ENCODE measurements around the gene TSNAX.
"Not testable (repeated sequence)": the region's sequence is repeated elsewhere in the genome, so short reads cannot be mapped to it uniquely, and the experiment has no call there.

TSNAX gene, protein sequence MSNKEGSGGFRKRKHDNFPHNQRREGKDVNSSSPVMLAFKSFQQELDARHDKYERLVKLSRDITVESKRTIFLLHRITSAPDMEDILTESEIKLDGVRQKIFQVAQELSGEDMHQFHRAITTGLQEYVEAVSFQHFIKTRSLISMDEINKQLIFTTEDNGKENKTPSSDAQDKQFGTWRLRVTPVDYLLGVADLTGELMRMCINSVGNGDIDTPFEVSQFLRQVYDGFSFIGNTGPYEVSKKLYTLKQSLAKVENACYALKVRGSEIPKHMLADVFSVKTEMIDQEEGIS

DNA sequence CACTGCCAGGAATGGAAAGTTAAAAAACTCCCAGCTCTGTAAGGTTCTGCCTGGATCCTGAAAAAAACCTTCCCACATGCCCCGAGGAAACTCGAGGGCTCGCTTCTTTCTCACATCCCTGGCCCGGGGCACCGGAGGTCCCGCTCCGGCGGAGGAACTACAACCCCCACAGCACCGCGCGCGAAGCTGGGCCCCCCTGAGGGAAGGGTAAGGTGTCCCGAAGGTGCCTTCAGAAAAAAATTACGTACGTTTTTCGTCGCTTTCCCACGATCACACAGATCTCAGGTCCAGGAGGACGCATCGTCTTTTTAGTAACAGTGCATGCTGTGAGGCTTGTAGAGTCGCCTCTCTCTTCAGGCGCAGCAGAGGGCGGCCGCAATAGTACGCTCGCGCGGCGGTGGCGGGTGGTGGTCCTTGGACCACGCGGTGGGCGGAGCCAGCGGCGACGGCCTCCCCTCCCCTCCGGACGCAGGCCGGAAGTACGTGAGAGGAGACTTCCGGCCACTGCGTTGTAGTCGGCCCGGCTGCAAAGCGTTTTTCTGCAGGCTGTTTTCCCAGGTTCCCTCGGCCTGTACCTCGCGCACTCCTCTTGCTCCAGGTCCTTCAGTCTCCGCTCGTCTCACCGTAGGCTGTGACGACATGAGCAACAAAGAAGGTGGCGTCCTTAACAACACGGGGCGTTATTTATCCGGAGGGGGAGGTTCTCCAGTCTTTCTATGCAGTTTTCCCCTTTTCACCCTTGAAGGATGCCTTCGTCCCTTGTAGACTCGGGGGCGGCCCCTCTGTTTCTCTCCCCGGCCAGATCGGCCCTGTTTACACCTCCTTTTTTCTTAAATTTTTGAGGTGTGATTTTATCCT is at the start of gene TSNAX:
TSS of gene TSNAX (plus strand) at position 498 of the 858 bp plus-strand sequence. CDS start at position 640, 142 bp downstream.
- peak; percentile 95 for DNase-seq

- DNase-seq, result no peak
Observed at GRCh38 chr1:231478811-231479210, 49.7 kb upstream of the TSNAX start.

DNA sequence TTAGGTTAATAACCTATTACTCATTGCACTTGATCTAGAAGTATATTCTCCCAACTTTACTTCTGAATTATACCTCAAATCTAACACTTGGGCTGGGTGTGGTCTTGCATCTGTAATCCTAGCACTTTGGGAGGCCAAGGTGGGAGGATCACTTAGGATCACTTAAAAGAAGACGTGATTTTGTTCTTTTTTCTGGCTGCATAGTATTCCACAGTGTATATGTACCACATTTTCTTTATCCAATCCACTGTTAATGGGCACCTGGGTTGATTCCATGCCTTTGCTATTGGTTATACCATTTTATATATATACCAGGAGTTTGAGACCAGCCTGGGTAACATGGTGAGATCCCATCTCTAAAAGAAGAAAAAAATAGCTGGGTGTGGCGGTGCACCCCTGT is 48.5 kb upstream of the TSNAX start:
- DNase-seq, result no peak

DNA sequence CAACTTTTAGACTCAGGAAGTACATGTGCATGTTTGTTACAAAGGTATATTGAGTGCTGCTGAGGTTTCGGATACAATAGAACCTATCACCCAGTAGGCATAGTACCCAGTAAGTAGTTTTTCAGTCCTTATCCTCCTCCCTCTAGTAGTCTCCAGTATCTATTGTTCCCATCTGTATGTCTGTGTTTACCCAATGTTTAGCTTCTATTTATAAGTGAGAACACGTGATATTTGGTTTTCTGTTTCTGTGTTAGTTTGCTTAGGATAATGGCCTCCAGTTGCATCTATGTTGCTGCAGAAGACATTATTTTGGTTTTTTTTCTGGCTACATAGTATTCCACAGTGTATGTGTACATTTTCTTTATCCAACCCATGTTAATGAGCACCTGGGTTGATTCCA is 47.2 kb upstream of the TSNAX start:
- no peak for DNase-seq

- DNase-seq, result no peak
Observed at GRCh38 chr1:231485029-231485784, 43.3 kb upstream of the TSNAX start.

- DNase-seq, result no peak
Observed at GRCh38 chr1:231487019-231487418, 41.5 kb upstream of the TSNAX start.

- DNase-seq, result no peak
Observed at GRCh38 chr1:231487910-231488309, 40.6 kb upstream of the TSNAX start.

DNA sequence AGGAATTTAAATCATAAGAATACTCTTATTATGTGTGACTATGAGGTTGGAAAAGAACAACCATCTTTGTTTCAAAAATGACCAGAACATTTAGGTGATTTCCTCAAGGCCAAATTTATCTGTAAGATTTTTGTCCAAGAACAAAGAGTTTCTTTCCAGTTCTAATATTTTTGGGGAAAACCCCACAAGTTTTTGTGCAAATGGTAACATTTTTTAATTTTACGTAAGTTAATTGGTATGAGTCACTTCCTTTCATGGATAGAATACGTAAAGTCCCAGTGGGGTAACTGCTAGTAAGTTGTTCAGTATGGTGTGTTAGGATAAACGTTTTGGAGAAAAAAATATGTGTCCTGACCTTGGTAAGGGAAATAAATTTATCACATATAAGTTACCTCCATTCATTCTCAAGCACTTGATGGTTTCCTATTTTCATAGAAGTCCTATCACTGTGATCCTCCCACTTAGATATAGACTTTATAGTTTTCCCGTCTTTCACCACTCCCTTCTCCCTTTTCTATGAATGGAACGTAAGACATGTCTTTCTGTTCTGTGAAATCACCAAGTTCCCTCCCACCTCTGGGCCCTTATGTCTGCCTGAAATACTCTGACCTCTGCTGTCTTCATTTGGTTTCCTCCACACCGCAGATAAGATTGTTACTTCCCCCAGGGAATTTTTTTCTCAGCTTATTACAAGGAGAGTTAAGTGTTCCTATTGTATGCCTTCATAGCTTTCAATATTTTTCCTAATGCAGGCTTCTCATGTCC is 34.9 kb upstream of the TSNAX start:
- DNase-seq, result no peak

DNA sequence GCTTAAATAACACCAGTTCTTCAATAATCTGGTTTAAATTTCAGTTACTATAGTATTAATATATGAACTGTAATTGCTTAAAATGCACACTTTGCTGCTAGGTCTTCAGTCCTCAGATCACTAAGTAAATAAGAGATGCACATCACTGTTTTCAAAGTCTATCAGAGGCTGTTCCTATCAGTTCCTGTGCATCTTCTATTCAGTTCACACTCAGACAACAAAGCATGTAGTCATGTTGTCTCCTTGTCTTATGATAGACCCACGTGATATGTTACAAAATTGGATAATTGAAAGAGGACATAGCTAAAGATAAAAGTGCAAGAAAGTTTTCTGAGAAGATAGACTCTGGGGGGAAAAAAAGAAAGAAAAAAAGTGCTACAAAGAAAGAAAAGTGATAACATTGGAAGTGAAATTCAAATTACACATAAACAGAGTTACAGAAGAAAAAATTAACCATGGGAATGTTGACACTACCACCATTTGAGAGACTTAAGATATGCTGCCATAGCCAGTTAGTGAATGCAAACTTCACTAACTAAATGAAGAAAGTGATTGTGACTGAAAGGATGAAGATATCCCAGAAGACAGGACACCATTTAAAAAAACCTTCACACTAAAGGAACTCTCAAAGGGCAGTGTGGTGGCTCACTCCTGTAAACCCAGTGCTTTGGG is 33.9 kb upstream of the TSNAX start:
- DNase-seq, result no peak

- no peak for DNase-seq
Observed at GRCh38 chr1:231497629-231498152, 30.8 kb upstream of the TSNAX start.

DNA sequence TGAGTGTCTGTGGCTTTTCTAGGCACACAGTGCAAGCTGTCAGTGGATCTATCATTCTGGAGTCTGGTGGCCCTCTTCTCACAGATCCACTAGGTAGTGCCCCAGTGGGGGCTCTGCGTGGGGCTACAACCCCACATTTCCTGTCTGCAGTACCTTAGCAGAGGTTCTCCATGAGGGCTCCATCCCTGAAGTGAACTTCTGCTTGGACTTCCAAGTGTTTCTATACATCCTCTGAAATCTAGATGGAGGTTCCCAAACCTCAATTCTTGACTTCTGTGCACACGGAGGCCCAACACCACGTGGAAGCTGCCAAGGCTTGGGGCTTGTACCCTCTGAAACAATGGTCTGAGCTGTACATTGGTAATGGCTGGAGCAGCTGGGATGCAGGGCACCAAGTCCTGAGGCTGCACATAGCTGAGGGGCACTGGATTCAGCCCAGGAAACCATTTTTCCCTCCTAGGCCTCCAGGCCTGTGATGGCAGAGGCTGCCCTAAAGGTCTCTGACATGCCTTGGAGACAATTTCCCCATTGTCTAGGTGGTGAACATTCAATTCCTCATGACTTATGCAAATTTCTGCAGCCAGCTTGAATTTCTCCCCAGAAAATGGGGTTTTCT is 29.2 kb upstream of the TSNAX start:
- no peak for DNase-seq

- no peak for DNase-seq
Observed at GRCh38 chr1:231500666-231501065, 27.8 kb upstream of the TSNAX start.

DNA sequence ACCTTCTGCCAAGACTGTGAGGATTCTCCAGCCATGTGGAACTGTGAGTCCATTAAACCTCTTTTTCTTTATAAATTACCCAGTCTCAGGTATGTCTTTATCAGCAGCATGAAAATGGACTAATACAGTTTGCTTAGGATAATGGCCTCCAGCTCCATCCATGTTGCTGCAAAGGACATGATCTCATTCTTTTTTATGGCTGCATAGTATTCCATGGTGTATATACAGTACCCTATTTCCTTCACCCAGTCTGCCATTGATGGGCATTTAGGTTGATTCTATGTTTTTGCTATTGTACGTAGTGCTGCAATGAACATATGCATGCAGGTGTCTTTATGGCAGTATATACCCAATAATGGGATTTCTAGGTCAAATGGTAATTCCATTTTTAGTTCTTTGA is 25.3 kb upstream of the TSNAX start:
- DNase-seq, result not testable (repeated sequence)

GRCh38 chr1:231507476-231508355 is 20.8 kb upstream of the TSNAX start:
- DNase-seq, result no peak

- no peak for DNase-seq
Observed at GRCh38 chr1:231508497-231508896, 20.0 kb upstream of the TSNAX start.

- no peak for DNase-seq
Observed at GRCh38 chr1:231508941-231509340, 19.5 kb upstream of the TSNAX start.

DNA sequence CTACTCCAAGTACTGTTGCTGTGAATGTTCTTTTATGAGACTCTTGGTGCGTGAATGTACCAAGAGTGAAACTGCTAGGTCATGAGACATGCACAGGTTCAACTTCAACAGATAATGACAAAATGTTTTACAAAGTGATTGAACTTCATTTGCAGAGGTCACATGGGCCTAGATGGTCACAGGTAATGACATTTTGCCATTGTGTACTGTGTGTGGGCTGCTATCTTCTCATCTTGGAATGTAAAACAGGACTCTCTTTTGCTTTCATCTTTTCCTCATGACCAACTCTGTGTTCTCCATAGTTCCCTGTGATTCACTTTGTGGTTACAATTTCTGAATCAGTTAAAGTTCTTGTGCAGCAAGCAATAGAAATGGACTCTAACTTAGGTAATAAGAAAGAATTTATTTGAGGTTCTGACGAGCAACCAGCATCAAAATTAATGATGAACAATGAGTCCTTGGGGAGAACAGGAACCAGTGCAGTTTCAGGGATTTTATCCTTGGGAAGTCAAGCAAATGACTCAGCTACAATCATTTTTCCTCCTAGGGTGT is 16.2 kb upstream of the TSNAX start:
- DNase-seq, result no peak

DNA sequence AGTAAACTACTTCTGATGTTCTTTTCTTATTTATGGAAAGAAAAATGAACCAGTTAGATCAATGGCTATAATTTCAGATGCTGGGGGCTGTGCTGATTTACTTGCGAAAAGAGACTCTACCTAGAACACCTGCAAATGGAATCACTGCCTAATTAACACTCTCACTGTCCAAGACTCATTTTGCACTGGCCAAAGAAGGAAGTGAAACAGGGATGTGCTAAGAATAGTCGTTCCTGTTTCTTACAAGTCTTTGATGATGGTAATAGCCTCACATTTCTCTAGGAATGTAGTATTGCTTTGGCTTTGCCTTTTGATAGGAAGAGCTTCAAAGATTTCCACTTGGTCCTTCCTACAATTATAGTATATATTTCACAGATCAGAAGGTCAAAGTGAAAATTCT is 12.7 kb upstream of the TSNAX start:
- no peak for DNase-seq

DNA sequence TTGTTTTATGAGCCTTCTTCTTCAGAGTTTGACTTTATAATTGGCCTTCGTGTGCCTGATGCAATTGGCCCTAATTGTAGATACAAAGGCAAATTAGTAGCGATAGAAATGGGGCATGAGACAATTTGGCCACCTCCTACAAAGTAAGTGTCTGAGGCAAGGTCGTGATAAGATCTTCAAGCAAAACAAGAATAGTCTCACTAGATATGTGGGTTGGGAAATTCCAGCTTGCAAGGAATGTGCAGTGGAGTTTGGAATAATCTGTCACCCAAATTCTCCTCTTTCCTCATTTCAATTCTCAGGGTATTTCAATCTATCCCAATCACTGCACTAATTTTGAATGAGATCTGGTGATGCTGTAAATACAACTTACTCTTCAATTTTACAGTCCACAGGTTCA is 11.4 kb upstream of the TSNAX start:
- no peak for DNase-seq

DNA sequence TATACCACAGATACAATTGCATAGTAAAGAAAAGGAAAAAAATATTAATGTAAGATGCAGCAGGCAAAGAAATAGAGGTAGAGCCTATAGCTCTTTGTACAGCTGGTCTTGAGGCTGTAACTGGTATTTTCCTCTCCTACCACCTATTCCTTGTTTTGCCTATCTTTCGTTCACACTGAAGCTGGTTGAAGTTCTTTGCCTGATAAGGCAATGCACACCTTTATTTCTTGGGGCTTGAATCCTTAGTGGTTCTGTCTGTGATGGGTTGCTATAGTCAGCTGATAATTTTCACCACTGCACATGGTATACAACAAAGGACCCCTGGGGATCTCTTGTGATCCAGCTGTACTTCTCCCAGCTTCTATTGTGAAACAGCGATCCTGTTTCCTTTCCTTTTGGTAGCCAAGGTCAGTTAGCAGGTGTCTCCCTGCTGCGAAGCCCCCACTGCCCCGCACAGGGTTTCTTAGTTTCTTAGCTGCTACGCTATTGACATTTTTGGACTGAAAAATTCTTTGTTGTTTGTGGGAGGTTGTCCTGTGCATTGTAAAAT is 9.9 kb upstream of the TSNAX start:
- DNase-seq, result no peak

All from NCI-H1436 (cell line).